DMS53 (cell line): ENCODE results near the gene KIF21A.
"Not testable (repeated sequence)": the region's sequence is repeated elsewhere in the genome, so short reads cannot be mapped to it uniquely, and the experiment has no call there.

ENCODE experiments used
- DNase-seq: peaks from one replicate; lab custom pipeline; 2025; lab: John Stamatoyannopoulos, UW

KIF21A gene

DNA sequence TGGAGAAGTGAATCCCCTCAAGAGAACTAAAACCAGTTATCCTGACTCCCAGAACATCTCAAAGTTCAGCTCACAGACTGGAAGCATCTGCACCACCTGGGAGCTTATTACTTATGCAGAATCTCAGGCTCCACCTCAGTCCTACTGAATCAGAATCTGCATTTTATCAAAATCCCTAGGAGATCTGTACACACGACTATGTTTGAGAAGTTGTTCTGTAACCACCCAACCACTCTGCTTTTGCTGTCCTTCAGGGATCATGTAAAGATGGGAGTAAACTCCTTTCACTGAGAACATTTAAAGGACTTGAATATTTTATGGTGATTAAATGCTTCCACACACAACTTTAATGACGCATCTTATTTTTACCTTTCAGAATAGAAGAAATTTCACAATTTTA lies 98.0 kb downstream of the KIF21A start:
- DNase-seq = no peak

DNA sequence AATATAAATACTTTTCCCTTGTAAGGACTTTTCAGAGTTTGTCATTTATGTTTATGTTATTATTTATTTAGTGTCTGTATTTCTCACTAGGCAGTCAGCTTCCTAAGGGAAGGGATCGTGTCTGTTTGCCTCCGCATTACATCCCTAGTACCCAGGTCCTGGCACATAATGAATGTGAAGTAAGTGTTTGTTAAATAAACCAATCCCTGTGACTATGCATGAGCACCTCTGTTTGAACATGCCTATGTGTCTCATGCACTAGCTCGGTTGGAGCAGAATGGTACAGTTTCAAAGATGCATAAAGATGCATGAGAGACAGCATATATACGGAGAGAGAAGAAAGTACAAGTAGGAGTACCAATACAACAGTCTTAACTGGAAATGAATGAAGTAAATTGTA lies 99.3 kb downstream of the KIF21A start:
- no peak for DNase-seq

DNA sequence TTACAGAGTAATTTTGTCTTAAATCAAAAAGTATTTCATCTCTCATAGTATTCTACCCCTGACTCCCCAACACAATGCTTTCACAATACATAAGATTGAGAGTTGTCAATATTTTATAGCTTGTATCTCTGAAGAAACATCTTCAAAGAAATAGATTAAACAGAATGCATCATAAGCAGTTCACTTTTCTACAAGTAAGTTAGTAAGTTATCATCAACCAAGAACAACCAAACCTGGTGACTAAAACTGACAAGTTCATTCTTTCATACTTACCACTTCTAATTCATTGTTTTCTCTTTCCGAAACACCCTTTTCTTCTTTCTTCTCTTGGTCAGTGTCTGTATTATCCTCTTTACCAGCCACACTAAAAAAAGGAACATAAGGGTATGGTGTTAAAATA lies 101.2 kb downstream of the KIF21A start:
- no peak for DNase-seq

DNA sequence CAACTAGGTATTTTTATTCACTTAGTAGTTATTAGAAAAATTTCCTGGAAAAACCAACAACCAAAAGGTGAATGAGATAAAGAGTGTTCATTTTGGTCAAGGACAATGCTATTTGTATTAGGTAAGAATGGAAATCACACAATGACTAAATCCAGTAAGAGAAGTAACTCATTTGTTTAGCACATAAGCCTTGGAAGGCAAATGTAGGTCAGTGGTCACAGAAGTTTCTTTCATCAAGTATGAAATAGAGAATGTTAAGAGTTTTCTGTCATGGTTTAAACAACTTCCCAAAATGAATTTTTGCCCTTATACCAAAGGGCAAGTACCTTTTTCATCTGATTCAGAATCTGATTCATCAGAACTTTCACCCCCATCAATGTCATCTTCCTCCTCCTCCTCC lies 101.7 kb downstream of the KIF21A start:
- DNase-seq = no peak

DNA sequence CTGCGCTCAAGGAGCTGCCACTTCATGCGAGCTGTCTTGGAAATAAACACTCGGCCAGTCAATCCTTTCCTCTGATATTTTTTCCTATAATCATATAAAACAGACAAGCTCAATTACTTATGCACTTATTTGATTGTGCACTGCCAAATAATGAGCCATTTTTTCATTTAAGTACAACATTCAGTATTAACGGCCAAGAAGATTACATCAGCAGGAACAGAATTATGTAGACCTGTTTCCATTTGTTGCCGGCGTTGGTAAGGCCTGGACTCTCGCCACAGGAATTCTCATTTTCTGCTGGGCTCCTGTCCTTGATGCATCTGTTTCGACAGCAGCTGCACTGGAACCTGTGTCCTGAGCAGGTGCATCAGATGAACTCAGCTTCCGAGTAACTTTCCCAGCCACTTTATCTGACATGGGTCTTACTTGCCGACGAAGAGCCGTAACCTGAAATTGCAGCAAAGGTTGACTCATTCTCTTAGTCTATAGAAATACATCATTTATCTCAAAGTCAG lies 110.2 kb downstream of the KIF21A start:
- no peak for DNase-seq

DNA sequence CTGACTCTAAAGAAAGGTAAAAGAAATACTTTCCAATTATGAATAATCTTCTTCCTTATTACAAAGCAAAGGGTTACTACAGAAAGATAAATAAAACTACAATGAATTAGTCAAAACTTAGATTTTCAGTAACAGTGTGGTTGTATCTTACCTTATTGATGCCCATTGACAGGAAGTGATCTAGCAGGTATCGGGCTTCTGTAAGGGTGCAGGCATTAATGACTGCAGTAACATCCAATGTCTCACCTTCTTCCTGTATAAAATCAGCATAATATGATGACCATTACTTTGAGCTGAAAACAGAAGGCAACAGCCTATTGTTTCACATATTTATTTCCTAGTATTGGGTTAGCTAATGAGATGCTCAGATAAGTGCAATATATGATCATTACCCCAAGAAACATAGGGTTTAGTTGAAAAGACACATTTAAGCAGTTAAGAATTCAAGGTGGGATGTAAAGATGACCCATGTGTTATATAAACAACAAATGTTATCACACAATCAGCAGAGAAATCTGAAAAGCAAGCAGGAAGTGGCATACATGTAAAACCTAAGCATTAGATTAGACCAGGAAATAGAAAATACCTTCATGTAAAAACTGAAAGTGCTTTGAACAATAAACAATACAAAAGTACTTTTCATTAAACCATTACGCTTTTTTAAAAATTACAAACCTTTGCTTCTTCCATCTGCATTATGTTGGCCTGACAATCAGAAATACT lies 111.2 kb downstream of the KIF21A start:
- DNase-seq = no peak

DNA sequence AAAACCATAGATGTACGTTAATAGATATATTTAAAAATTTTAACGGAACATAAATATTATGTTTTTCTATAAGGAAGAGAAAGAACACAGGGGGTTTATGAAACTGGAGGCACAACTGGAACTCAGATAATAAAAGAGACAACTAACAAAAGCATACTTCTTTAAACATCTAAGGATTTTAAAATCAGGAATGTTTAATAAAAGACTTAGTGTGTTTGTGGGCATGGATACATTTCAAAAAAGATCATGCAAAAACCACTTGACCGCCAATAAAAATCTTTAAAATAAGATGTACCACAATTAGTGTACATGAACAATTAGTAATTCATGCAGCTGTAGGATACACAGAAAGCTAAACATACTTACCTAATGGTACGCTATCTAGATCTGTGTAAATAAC lies 113.0 kb downstream of the KIF21A start:
- DNase-seq = no peak

DNA sequence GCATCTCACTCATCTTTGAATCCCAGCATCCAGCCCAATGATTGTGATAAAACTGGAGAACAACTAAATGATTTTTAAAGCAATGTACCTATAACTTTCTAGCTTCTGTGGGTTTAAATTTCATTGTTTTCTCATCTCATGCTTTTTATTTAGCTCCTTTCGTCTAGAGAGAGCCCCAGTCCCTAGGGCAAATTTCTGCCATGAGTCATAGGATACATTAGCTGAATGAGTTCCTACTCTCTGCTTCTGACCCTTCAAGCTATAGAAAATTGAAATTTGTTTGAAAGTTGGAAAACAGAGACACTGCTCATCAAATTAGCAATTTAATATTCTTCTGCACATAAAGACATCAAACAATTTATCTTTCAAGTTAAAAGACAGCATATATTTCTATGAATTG lies 113.9 kb downstream of the KIF21A start:
- no peak for DNase-seq

DNA sequence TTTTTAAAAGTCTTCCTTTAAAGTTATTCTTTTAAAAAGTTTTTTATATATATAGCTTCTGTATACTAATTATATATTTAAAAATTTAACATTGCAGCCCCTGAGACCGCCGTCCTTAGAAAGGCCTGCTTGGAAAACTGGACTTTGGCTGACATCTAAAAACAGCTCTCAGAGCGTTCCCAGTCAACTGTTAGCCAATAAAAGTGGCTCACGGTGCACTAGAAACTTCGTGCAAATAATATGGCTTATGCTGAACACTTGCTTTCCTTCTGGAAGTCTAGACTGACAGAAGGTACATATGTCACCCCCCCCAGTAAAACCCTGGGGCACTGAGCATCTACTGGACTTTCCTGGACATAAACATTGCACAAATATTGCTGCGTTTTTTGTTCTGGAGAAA lies 115.0 kb downstream of the KIF21A start:
- DNase-seq = no peak

DNA sequence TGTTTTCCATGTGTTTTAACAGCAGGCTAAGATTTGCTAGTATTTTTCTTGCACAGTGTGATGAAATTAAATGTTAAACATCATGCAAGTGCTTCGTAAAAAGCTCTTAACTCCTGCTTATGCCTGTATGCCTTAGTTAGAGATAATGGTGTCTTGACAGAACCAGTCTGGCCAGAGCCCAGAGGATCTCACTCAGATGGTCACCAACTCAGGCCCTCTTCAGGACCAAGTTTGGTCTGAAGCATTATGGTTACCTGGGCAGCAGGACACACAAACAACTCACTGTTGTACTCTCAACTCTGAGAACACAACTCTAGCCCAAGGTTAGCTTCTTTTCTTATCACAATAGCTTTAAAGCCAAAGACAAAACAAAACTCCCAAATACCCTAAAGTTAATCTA lies 115.4 kb downstream of the KIF21A start:
- peak; percentile 23 for DNase-seq

DNA sequence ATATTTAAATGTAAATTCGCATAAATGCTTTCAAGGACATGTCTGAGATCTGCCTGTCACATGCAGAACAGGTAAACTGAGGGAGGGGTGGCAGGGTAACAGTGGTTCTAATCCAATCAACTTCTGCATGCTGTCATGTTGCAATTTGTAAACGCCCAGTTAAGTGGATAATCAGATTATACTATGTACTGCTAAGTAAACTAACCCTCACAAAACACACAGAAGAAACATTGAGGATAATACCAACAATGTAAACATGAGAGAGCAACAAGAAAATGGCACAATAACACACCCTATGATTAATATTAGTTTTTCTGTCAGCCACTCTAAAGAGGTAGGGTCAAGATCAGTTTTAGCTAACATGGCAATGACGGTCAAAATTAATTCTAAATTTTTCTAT lies 123.7 kb downstream of the KIF21A start:
- DNase-seq = no peak

DNA sequence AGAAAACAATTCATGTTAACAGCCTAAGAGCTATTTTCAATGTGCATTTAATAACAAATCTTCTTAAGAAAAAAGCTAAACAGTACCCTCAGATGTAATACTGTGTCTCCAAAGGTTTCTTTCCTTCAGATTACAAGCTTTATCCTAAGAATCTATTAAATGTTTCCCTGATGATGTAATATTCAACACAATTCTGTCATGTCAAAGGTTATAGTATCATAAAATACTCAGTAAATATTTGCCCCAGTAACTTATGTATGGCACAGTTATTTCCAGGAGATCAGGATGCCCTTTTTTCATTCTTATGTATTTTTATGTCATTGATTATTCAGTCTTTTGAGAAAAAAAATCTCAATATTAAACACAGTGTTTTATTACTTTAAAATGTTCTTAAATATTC lies 128.4 kb downstream of the KIF21A start:
- DNase-seq = no peak

DNA sequence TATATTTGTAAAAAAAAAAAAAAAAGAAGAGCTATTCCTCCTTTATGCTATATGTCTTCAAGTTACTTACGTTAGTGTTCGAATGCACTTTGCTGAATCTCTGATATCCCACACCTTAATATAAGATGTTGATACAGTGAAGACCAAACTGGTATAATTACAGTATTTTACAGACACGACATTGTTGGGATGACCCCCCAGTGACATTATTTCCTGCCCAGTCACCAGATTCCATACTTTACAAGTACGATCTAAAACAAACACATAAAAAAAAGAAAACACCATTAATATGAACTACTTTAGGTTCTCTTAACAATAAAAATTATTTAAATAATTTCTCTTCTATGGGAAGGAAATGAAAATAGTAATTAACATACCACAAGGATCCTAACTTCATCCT lies 133.4 kb downstream of the KIF21A start:
- no peak for DNase-seq

DNA sequence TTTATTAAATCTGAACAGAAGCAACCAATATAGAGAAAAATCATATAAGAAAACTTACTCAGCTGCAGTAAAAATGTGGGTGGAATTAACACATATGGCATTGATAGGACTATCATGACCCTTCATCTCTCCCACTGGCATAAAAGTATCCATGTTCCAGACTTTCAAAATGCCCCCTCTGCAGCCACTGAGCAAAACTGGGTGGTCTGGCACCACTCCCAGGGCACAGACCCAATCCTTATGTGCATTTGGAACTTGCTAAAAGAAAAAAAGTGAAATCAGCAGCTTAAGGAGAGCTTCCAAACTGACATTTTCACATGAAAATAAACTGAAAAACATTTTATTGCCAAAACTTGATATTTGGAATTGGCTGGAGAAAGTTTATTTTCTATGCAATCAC lies 141.5 kb downstream of the KIF21A start:
- DNase-seq = no peak

DNA sequence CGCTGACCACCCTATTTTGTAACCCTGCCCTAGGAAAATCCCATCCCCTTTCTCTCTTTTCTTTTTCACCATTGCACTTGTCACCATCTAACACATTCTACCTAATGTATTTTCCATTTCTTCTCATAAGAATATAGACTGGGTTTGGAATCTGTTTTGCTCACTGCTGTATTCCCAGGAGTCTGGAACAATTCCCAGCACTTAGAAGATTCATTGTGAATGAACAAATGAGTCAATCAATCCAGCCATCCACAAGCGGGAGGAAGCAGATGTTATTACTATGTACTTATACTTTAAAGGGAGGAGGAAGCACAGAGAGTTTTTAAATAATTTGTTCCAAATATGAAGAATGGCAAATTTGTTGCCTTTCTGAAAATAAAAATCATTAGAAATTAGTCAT lies 142.1 kb downstream of the KIF21A start:
- no peak for DNase-seq

DNA sequence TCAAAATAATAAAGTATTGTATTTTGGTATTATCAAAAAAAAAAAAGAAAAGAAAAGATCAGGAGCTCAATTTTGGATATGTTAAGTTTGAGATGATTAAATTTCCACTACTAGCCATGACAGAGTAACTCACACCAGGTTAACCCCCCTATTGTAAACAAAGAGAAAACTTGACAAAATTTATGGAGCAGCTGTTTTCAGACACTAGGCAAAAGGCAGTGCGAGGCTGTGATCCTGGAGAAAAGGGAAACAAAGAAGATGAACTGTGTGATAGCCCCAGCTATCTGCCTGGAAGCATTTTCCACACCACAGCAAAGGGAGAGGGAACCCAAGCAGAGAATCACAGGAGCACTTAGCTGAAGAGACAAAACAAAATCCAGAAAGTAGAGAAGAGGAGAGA lies 145.0 kb downstream of the KIF21A start:
- DNase-seq = no peak

DNA sequence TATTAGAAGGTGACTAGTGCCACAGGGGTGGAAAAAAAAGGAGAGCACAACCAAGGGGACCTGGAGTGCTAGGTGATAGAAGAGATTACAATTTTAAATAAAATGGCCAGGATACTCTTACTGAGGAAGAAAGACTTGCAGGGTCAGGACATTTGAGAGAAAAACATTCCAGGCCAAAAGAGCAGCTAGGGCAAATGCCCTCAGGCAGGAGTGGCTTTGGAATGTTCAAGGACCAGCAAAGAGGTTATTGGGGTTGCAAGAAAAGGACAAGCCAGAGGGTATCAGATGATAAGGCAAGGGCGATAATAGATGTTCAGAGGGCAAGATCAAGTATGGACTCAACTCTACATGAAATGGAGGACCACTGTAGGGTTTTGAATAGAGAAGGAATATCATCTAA lies 146.4 kb downstream of the KIF21A start:
- DNase-seq = no peak

DNA sequence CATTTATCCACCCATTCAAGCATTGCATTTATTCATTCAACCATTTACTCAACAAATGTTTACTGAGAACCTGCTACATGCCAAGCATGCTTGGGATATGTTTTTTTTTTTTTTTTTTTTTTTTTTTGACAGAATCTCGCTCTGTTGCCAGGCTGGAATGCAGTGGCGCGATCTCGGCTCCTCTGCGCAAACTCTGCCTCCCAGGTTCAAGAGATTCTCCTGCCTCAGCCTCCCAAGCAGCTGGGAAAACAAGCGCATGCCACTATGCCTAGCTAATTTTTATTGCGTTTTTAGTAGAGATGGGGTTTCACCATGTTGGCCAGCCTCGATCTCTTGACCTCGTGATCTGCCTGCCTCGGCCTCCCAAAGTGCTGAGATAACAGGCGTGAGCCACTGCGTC lies 147.3 kb downstream of the KIF21A start:
- DNase-seq = not testable (repeated sequence)

DNA sequence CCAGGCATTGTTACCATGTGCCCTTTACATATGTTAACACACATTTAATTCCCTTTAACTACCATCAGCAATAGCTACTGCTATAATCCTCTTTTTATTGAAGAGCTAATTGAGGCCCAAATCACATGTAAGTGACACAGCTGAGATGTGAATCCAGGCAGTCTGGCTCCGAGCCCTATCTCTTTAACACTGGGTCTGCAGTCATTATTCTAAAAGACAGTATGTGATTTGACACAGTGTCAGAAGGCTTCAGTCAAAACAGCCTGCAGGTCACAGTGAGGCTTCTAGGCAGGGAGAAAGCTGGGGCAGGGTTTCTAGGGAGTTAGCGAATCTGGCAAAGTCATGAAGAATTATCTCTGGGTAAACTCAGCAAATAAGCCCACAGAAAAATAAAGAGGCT lies 148.2 kb downstream of the KIF21A start:
- no peak for DNase-seq

DNA sequence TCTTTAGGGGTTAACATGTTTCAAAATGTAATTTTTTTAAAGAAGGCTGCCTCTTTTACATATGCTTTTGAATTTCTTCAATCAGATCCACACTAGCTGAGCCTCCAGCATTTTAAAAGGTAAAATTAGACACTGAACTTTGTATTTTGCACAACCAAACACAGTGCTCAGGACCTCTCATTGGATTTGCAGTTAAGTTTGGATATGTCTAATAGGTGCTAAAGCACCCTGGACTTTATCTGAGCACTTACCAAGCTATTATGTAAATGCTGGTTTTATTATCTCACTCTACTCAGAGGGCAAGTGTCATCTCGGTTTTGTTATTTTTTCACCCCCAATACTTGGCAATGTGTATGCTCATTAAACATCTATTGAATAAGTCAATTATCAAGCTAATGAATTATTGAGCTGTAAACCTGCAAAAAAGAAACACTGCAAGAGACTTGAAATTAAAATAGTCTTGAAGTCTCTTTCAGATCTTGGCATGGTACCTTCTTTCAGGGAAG lies 150.7 kb downstream of the KIF21A start:
- DNase-seq = no peak

DNA sequence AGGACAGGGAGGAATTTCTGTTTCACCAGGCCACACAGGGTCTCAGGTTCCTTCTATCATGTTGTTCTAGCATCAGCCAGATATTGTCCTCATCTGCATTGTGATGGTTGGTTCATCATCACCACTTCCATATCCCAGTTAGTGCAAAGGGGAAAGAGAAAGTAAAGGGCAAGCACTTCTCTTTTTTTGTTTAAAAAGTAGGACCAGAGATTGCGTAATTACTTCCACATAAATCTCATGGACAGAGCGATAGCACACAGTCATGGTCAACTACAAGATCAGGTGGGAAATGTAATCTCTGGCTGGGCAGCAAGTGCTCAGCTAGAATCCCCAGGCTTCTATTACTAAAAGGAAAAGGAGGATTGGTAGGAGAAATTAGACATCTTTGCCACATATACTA lies 155.1 kb downstream of the KIF21A start:
- no peak for DNase-seq

DNA sequence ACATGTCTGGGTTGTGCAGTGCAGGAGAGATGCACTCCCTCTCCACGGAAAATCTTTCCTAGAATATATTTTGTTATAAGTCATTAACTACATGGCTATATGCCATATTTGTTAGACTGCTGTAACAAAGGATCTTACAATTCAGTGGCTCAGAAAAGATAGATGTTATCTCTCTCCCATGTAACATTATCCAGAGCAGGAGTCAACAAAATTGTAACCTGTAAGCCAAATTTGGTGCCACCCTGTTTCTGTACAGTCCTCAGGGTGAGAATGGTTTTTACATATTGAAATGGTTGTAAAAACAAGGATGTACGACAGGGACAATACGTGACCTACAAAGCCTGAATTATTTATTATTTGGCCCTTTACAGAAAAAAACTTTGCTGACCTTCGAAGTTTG lies 155.5 kb downstream of the KIF21A start:
- DNase-seq = no peak

DNA sequence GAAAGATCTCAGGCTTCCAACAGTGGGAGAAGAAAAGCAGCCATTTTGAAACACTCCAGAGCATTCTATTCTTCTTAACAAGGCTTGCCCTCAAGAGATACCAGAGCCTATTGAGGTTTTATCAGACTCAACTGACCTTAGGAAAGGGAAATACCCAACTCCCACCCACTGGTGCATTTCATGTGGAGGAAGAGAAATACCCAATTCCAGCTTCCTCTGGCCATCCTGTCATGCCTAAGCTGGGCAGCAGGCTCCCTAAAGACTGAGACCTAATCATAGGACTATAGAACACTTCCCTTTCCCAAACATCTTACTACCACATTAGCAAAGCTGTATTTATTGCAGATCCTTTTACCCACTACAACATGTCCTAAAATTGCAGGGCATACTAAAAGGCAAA lies 164.5 kb downstream of the KIF21A start:
- DNase-seq = no peak

DNA sequence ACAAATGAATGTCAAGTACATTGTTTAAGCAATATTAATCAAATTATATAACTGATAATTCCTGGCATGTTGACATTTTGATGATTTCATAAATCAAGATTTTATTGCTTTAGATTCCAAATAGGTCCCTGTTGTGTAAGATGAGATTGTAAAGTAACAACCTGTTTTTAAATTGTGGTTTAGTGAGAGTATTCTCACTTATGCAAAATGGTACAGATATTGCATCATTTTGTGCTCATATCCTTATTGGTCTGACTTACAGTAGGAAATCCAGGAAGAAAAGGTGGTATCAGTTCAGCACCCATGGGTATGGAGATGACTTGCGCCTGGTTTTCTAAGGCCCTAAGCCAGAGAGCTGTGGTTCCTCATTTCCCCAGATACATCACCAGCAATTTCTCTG lies 165.5 kb downstream of the KIF21A start:
- DNase-seq = no peak
